GM19372 (cell line): ENCODE results near the gene DKK3.

ENCODE experiments used
- ATAC-seq: cut with Tn5 transposase; IDR thresholded peaks from one replicate; pipeline ENCODE4 v1.9.1; 2021; ENCODE audit warnings: mild to moderate bottlenecking, low read depth, moderate library complexity; ENCODE audit not compliant: unreplicated experiment

DKK3 gene

DNA sequence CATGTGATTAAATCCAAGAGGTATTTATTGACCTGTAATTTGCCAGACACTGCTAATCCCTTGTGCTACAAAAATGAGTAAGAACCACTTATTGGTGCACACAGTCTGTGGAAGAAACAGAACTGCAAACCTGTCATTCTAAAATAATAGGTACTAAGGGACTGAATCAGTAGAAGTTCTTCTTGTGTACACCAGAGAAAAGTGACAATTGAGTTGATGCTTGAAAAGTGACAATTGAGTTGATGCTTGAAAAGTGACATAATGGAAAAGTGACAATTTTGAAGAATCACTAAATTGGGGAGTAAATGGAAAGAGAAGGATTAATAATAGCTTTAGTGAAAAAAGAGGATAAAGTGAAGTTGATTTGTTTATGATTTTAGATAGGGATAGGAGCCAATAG lies 56.4 kb downstream of the DKK3 start:
- ATAC-seq: no peak

GRCh38 chr11:11949482-11949881 lies 58.9 kb downstream of the DKK3 start:
- no peak for ATAC-seq

DNA sequence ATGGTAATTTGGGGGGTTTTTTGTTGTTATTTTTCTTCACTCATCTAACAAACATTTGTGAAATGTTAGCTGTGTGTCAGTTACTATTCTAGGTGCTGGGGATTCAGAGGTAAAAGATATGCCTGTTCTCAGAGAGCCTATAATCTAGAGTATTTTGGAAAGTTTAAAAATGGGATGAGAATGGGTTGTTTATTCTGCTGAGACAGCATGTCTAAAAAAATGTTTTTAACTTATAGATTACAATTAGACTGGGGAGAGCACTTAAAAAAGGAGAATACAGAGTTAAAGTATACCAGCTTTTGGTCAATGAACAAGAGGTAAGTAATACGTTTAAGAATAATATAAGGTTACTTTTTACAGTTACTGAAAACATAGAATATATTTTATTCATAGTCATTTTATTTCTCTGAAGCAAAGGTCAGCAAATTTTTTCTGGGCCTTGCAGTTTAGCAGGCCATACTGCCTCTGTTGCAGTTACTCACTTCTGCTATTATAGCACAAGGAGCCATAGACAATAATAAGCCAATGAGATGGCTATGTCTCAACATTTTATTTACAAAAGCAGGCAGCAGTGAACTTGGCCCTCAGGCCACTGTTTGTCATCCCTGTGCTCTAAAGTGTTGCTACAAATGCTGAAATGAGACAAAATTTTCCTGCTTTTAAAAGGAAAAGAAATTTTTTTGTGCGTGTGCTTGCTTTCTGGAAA lies 60.0 kb downstream of the DKK3 start:
- no peak for ATAC-seq

DNA sequence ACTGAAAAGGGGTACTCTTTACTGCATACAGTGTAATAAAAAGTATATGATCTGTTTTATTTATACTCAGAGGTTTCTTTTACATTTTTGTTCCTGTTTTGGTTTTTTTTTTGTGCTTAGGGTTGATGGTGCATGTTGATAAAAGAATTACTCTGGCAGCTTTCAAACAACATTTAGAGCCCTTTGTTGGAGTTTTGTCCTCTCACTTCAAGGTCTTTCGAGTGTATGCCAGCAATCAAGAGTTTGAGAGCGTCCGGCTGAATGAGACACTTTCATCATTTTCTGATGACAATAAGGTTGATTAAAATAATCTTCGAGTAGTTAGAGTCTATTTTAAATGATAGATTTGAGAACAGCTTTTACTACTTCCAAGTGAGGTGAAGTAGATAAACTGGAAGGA lies 60.6 kb downstream of the DKK3 start:
- no peak for ATAC-seq

- no peak for ATAC-seq
Observed at GRCh38 chr11:11946878-11947277, 61.5 kb downstream of the DKK3 start.

DNA sequence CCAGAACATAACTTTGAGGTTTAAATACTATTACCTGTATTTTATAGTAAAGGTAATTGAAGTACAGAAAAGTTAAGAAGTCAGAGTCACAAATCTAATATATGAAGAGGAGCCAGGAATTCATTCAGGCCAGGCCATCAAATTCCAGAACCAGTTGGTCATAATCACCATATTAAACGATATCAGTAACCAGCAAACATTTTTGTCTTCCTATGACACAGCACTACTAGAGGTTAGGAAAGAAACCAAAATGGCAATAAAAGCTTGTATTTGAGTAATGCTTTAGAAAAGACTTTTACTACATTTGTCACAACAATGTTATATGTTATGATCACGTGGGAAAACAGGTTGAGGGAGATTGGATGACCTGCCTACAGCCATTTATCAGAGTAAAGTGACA lies 62.2 kb downstream of the DKK3 start:
- no peak for ATAC-seq

DNA sequence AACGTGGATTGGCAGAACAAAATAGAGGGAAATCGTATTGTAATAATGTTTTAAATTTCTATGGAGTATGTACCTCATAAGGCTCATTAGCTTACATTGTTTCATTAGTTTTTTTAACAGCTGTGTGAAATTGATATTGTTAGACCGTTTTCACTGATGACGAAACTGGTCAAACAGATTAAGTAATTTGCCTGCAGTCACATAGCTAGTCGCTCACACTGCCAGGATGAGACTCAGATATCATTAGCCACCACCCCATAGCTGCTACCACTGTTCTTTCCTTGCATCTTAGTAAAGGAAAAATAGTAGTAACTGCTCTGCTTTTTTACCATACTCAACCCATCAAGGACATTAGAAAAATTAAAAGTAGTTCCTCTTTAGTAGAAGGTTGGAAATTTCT lies 64.0 kb downstream of the DKK3 start:
- ATAC-seq: no peak

DNA sequence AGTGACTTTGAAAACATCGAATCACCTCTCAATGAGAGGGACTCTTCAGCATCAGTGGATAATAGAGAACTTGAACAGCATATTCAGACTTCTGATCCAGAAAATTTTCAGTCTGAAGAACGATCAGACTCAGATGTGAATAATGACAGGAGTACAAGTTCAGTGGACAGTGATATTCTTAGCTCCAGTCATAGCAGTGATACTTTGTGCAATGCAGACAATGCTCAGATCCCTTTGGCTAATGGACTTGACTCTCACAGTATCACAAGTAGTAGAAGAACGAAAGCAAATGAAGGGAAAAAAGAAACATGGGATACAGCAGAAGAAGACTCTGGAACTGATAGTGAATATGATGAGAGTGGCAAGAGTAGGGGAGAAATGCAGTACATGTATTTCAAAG lies 65.8 kb downstream of the DKK3 start:
- no peak for ATAC-seq

DNA sequence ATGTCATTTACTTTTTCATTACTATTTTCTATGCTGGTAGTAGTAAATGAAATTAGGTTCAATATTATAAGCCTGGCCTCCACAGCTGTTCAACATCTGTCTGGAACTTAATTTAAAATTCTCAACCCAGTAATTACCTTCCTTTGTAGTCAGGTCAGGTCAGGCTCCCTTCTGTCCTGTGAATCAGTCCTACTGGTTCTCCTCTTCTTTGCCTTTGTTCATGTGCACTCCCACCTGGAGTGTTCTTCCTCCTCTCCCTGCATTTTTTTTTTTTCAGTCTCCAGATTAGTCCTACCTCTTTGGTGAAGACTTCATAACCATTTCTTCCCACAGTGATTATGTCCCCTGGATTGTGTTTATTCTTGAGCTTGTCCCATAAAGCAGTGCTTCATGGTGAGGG lies 67.9 kb downstream of the DKK3 start:
- ATAC-seq: no peak

DNA sequence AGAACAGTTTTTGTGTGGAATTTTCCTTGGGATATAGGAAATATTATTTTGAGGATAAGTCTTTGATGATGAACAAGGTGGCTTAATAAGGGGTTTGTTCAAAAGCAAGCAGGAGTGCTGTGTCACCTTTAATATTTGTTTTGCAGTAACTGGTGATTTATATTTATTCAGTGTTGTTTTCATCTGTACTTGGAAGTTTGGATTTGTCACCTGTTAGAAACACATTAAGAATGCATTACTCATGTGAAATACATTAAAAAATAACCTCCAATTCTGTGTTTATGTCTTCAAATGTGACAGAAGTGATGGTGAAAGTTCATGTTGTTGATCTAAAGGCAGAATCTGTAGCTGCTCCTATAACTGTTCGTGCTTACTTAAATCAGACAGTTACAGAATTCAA lies 70.5 kb downstream of the DKK3 start:
- ATAC-seq: no peak

DNA sequence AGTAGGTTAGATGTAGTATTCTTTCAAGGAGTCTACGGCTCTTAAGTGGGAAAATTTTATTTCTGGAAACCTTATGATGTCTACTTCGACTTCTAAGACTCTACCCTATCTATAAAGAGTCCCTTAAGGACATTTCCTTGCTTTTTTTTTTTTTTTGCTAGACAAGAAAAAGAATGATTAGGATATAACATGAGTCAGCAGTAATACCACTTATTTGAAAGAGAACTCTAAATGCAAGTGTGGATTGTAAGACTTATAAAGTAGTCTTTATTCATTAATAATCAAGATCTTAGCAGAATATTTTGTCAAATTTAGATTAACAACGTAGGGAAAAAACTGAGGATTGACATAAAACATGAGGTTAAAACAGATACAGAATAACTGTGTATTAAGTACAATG lies 71.0 kb downstream of the DKK3 start:
- ATAC-seq: no peak

GRCh38 chr11:11935536-11935935 lies 72.9 kb downstream of the DKK3 start:
- ATAC-seq: no peak

GRCh38 chr11:11931461-11932055 lies 76.9 kb downstream of the DKK3 start:
- ATAC-seq: no peak

DNA sequence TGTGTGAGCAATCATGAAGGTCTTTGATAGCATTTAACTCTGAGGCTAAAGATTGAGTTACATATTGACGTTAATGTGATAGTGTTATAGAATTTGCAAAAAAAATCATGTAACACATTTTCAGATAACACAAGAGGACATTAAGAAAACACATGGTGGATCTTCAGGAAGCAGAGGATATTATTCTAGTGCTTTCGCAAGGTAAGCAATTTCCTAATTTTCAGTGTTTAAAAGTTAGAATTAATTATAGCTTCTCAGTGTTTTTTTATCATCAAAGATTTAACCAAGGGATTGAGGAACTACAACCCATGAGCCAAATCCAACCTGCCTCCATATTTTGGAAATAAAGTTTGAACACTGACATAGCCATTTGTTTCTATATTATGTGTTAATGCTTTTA lies 78.5 kb downstream of the DKK3 start:
- ATAC-seq: no peak

DNA sequence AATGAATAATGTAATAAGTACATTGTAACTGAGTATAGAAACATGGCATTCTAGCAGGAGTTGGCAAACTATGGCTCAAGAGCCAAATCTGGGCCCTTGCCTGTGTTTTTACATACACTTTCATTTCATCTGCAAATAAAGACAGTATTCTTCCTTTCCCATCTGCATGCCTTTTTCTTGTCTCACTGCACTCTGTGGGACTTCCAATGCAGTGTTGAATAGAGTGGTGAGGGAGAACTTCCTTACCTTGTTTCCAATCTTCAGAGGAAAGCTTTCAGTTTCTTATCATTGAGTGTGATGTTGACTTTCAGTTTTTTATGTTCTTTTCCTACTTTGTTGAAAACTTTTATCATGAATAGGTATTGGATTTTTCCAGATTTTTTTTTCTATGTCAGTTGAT lies 84.6 kb downstream of the DKK3 start:
- no peak for ATAC-seq

DNA sequence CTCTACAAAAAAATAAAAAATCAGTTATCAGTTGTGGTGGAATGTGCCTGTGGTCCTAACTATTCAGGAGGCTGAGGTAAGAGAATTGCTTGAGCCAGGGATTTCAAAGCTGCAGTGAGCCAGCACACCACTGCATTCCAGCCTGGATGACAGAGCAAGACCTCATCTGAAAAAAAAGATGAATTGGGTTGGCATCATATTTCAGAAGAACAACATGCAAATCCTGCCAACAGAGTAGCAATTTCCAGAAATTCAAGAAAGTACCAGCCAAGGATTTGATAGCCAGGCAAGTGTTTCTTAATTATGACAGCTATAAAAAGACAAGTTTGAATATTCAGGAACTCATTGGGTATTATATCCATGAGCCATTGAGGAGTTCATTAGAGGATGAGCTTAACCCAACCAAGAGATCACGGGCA lies 91.4 kb downstream of the DKK3 start:
- ATAC-seq: no peak

DNA sequence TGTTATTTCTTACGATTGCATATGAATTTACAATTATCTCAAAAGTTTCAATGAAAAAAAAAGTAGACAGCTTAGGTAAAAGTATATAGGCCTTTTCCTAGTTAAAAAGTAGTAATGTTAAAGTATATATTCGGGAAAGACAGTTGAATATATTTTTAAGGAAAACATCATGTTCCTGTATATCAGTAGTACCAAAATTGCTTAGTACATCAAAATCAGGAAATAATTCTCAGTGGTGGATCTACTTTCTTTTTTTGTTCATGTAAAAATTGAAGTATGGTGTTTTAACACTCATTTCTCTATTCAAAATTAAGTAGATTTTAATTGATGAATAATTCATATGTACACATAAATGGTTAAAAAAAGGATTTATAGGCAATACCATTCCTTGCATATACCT lies 92.8 kb downstream of the DKK3 start:
- ATAC-seq: no peak

- ATAC-seq: no peak
Observed at GRCh38 chr11:11913395-11913794, 95.0 kb downstream of the DKK3 start.
